Measurements from ENCODE around the gene GABRR3.

The GABRR3 gene

GRCh38 chr3:98026425-98027084 lies 8.6 kb downstream of the GABRR3 start:
- no peaks in the 10 kb centered on the region for H3K36me3 ChIP-seq (ENCODE audit: control insufficient read depth, low read length)
- no peak overlapping the region for H3K4me3 ChIP-seq (ENCODE audit: low read length)
- H3K27me3 ChIP-seq (ENCODE audit: control insufficient read depth, low read length), result peaks cover 7% of the 10 kb centered on the region; the same call in 1 of the 2 replicates
- H4K20me1 ChIP-seq (ENCODE audit: control insufficient read depth, insufficient read depth, low read depth, low read length), result no peaks in the 10 kb centered on the region
- no peak overlapping the region for H3K4me2 ChIP-seq (ENCODE audit: low read length)
- no peaks in the 10 kb centered on the region for H3F3A ChIP-seq (ENCODE audit: control insufficient read depth, insufficient read depth)
- no peak for TF ChIP-seq EZH2phosphoT487 (IDR thresholded peaks at IDR 0.05; ENCODE audit: borderline replicate concordance, low read length)
- TF ChIP-seq CTCF (IDR thresholded peaks at IDR 0.05; ENCODE audit: low read depth, low read length, poor library complexity, severe bottlenecking), result no peak
- H3K27ac ChIP-seq (ENCODE audit: low read depth, low read length), result no peak overlapping the region
- H3K4me1 ChIP-seq (ENCODE audit: control insufficient read depth, low read length), result no peaks in the 10 kb centered on the region
- H3K9me2 ChIP-seq (replicated peaks; ENCODE audit: control insufficient read depth, low read length), result no peaks in the 10 kb centered on the region
- no peaks in the 10 kb centered on the region for H3K9me3 ChIP-seq (ENCODE audit: control insufficient read depth, insufficient read depth, low read length)
- no peaks in the 10 kb centered on the region for H3K79me2 ChIP-seq (ENCODE audit: control insufficient read depth, low read length)

GRCh38 chr3:98025392-98025945 lies 9.6 kb downstream of the GABRR3 start:
- no peaks in the 10 kb centered on the region for H3K79me2 ChIP-seq (ENCODE audit: control insufficient read depth, low read length)
- H3K4me1 ChIP-seq (ENCODE audit: control insufficient read depth, low read length), result no peaks in the 10 kb centered on the region
- no peak overlapping the region for H3K4me2 ChIP-seq (ENCODE audit: low read length)
- TF ChIP-seq CTCF (IDR thresholded peaks at IDR 0.05; ENCODE audit: low read depth, low read length, poor library complexity, severe bottlenecking), result no peak
- no peak for TF ChIP-seq EZH2phosphoT487 (IDR thresholded peaks at IDR 0.05; ENCODE audit: borderline replicate concordance, low read length)
- no peaks in the 10 kb centered on the region for H3F3A ChIP-seq (ENCODE audit: control insufficient read depth, insufficient read depth)
- H3K9me2 ChIP-seq (replicated peaks; ENCODE audit: control insufficient read depth, low read length), result no peaks in the 10 kb centered on the region
- H3K9me3 ChIP-seq (ENCODE audit: control insufficient read depth, insufficient read depth, low read length), result no peaks in the 10 kb centered on the region
- 0 out of 2 replicates have a peak, but pooled peaks cover 4% of the 10 kb centered on the region for H3K27me3 ChIP-seq (ENCODE audit: control insufficient read depth, low read length)
- H4K20me1 ChIP-seq (ENCODE audit: control insufficient read depth, insufficient read depth, low read depth, low read length), result no peaks in the 10 kb centered on the region
- no peak overlapping the region for H3K27ac ChIP-seq (ENCODE audit: low read depth, low read length)
- H3K4me3 ChIP-seq (ENCODE audit: low read length), result no peak overlapping the region
- no peaks in the 10 kb centered on the region for H3K36me3 ChIP-seq (ENCODE audit: control insufficient read depth, low read length)

- no peak overlapping the region for H3K4me2 ChIP-seq (ENCODE audit: low read length)
- H3K27ac ChIP-seq (ENCODE audit: low read depth, low read length), result no peak overlapping the region
- no peak overlapping the region for H3K4me3 ChIP-seq (ENCODE audit: low read length)
- H3K79me2 ChIP-seq (ENCODE audit: control insufficient read depth, low read length), result no peaks in the 10 kb centered on the region
- no peaks in the 10 kb centered on the region for H3K9me3 ChIP-seq (ENCODE audit: control insufficient read depth, insufficient read depth, low read length)
- no peaks in the 10 kb centered on the region for H3F3A ChIP-seq (ENCODE audit: control insufficient read depth, insufficient read depth)
- no peaks in the 10 kb centered on the region for H3K4me1 ChIP-seq (ENCODE audit: control insufficient read depth, low read length)
- TF ChIP-seq CTCF (IDR thresholded peaks at IDR 0.05; ENCODE audit: low read depth, low read length, poor library complexity, severe bottlenecking) (peak; percentile 97), EZH2phosphoT487 (IDR thresholded peaks at IDR 0.05; ENCODE audit: borderline replicate concordance, low read length) (no peak)
- no peaks in the 10 kb centered on the region for H4K20me1 ChIP-seq (ENCODE audit: control insufficient read depth, insufficient read depth, low read depth, low read length)
- H3K9me2 ChIP-seq (replicated peaks; ENCODE audit: control insufficient read depth, low read length), result no peaks in the 10 kb centered on the region
- H3K27me3 ChIP-seq (ENCODE audit: control insufficient read depth, low read length), result no peaks in the 10 kb centered on the region
- H3K36me3 ChIP-seq (ENCODE audit: control insufficient read depth, low read length), result no peaks in the 10 kb centered on the region
Observed at GRCh38 chr3:98022978-98023820, 11.9 kb downstream of the GABRR3 start.
